B cell (primary cell): ENCODE measurements around the gene SEC31B. TPM values are rescaled to one million over a fixed set of nuclear protein-coding genes. Genes with fewer than 3 reads are reported as not detected.

Experiments
- ATAC-seq: fragments of 200-7000 bp; cut with Tn5 transposase; one replicate; pipeline ENCODE4 v1.10.0; 2021; ENCODE audit warnings: low read depth, mild to moderate bottlenecking, moderate number of reproducible peaks, moderate library complexity
- CTCF ChIA-PET: fragments of 350-600 bp; sonication (Branson Sonifier 250); formaldehyde crosslinking; loops from one replicate; lab custom pipeline; 2021; ENCODE audit warnings: antibody characterized with exemption, inconsistent platforms; lab: Charles Lee
- POLR2A ChIA-PET: fragments of 350-600 bp; sonication (Branson Sonifier 250); formaldehyde crosslinking; loops from one replicate; lab custom pipeline; 2021; ENCODE audit warnings: antibody characterized with exemption; lab: Charles Lee
- DNase-seq: peaks from one replicate; pipeline ENCODE4 v3.0.0; 2013
- H2AFZ ChIP-seq: 2 replicates; pipeline ENCODE4 v1.6.1; 2012; ENCODE audit warnings: mild to moderate bottlenecking, low read depth, low read length; ENCODE audit not compliant: insufficient read depth, poor library complexity, severe bottlenecking
- H3K27ac ChIP-seq, 2 donors: 1 replicate in 1 of 2; 2 replicates in 1 of 2; pipeline ENCODE4 v1.5.1; 2012 to 2013; ENCODE audit warnings: low read length in 2 of 2, mild to moderate bottlenecking in 2 of 2, moderate library complexity in 1 of 2
- H3K27me3 ChIP-seq, 4 experiments: fragments of 200-600 bp in 1 of 4; sonication (generic) in 1 of 4; replicated peaks in 1 of 4; 1 replicate in 2 of 4; 2 replicates in 2 of 4; pipeline versions ENCODE4 v1.6.1 to v1.7.0; 2013 to 2016; ENCODE audit warnings: low read length in 3 of 4, mild to moderate bottlenecking in 2 of 4, mixed read lengths in 1 of 4, moderate library complexity in 1 of 4; ENCODE audit not compliant: insufficient read depth in 4 of 4, control insufficient read depth in 3 of 4; ENCODE audit errors: control extremely low read depth in 1 of 4
- H3K36me3 ChIP-seq, 2 experiments: replicated peaks in 1 of 2; 1 replicate in 1 of 2; 2 replicates in 1 of 2; pipeline versions ENCODE4 v1.6.1 to v1.7.1; 2013; ENCODE audit warnings: low read length in 1 of 2; ENCODE audit not compliant: insufficient read depth in 2 of 2, control insufficient read depth in 1 of 2; ENCODE audit errors: control extremely low read depth in 1 of 2, extremely low read depth in 1 of 2
- H3K4me1 ChIP-seq, 2 donors: fragments of 200-600 bp in 1 of 2; sonication (generic) in 1 of 2; 1 replicate in 1 of 2; 2 replicates in 1 of 2; pipeline versions ENCODE4 v1.5.1 to v1.6.1; 2013 to 2017; ENCODE audit warnings: low read length in 2 of 2; ENCODE audit not compliant: control insufficient read depth in 2 of 2, insufficient read depth in 2 of 2
- H3K4me2 ChIP-seq: replicated peaks from 2 replicates; pipeline ENCODE3; 2012; ENCODE audit warnings: mild to moderate bottlenecking, low read depth, low read length; ENCODE audit not compliant: poor library complexity, severe bottlenecking
- H3K4me3 ChIP-seq, 5 experiments: fragments of 200-600 bp in 1 of 5; sonication (generic) in 1 of 5; 1 replicate in 3 of 5; 2 replicates in 2 of 5; pipeline versions ENCODE4 v1.5.1 to v1.7.0; 2011 to 2016; ENCODE audit warnings: low read length in 4 of 5, mild to moderate bottlenecking in 4 of 5, low read depth in 2 of 5, control low read depth in 1 of 5, moderate library complexity in 1 of 5; ENCODE audit not compliant: insufficient read depth in 1 of 5; ENCODE audit errors: control extremely low read depth in 1 of 5, extremely low read depth in 1 of 5
- H3K79me2 ChIP-seq: fragments of 200-600 bp; sonication (generic); one replicate; pipeline ENCODE4 v1.6.0; 2016; ENCODE audit warnings: low read length; ENCODE audit not compliant: control insufficient read depth, insufficient read depth
- H3K9ac ChIP-seq: fragments of 200-600 bp; sonication (generic); 2 replicates; pipeline ENCODE4 v1.6.1; 2017; ENCODE audit warnings: mild to moderate bottlenecking, low read length, moderate library complexity
- H3K9me3 ChIP-seq, 3 donors: one replicate each; pipeline versions ENCODE4 v1.6.1 to v1.7.1; 2013; ENCODE audit warnings: low read length in 2 of 3; ENCODE audit not compliant: control insufficient read depth in 2 of 3, insufficient read depth in 1 of 3; ENCODE audit errors: control extremely low read depth in 1 of 3
- H4K20me1 ChIP-seq: 2 replicates; pipeline ENCODE4 v1.6.0; 2012; ENCODE audit warnings: mild to moderate bottlenecking, low read length; ENCODE audit not compliant: insufficient read depth, control insufficient read depth, poor library complexity, severe bottlenecking
- H3K27ac Mint-ChIP-seq: one replicate; pipeline ENCODE4 v1.8.0; 2021; ENCODE audit warnings: mixed read lengths
- H3K27me3 Mint-ChIP-seq: one replicate; pipeline ENCODE4 v1.8.0; 2021; ENCODE audit warnings: mixed read lengths
- H3K4me1 Mint-ChIP-seq: one replicate; pipeline ENCODE4 v1.8.0; 2021; ENCODE audit warnings: mixed read lengths
- H3K4me3 Mint-ChIP-seq: one replicate; pipeline ENCODE4 v1.8.0; 2021; ENCODE audit warnings: mixed read lengths
- H3K9me3 Mint-ChIP-seq: one replicate; pipeline ENCODE4 v1.8.0; 2022; ENCODE audit warnings: mixed read lengths; ENCODE audit not compliant: insufficient read depth
- CTCF ChIP-seq: fragments of 200-600 bp; IDR thresholded peaks from one replicate; pipeline ENCODE4 v1.8.0; 2022; ENCODE audit warnings: antibody characterized with exemption, mild to moderate bottlenecking
- EZH2 ChIP-seq: IDR thresholded peaks from 2 replicates; pipeline ENCODE4 v1.6.1; 2012; ENCODE audit warnings: borderline replicate concordance, low read depth, mild to moderate bottlenecking, moderate library complexity, low read length; ENCODE audit not compliant: insufficient read depth, poor library complexity, severe bottlenecking
- WGBS: methylation state at CpG from one replicate; pipeline ENCODE4 v1.1.5; 2013; ENCODE audit warnings: missing lambda C conversion rate; ENCODE audit not compliant: insufficient coverage; 5-methylcytosine and 5-hydroxymethylcytosine counted together
- intact Hi-C: fragments of 100-400 bp; cut with micrococcal nuclease; formaldehyde crosslinking; loops from one replicate; pipeline ENCODE4 v1.10.0; 2022
- polyA plus RNA-seq: library from polyadenylated mRNA; depleted of rRNA; stranded (reverse); fragments of >200 nt; gene quantifications from 2 replicates; pipeline ENCODE4 v1.2.3, GENCODE V29; 2012
- total RNA-seq, 2 donors: library from RNA; stranded (reverse); fragments of 120-200 nt in 1 of 2; gene quantifications; 1 replicate in 1 of 2; 2 replicates in 1 of 2; pipeline versions ENCODE4 v1.2.3 to v1.2.4, GENCODE V29; 2013 to 2022

SEC31B gene
- total and polyA plus RNA-seq, 2 donors (not counting 1 experiment from before 2014, with no cell fraction given): 36.3 to 45.7 TPM

- H3K4me1 Mint-ChIP-seq: no peaks in the 10 kb centered on the region
- intact Hi-C loops: no loop called here
These were observed 12.9 kb downstream of the SEC31B start for GRCh38 chr10:100506596-100507356.

More at GRCh38 chr10:100506596-100507356, 12.9 kb downstream of the SEC31B start:
- Histone ChIP-seq H3K27me3 (no peaks in the 10 kb centered on the region), H3K79me2 (no peaks in the 10 kb centered on the region), H4K20me1 (no peaks in the 10 kb centered on the region), H3K4me2 (no peak overlapping the region), H3K9ac (no peak overlapping the region), H3K36me3 (peaks cover 0 to 8% of the 10 kb centered on the region in 2 experiments), H3K4me3 (no peak overlapping the region), H2AFZ (no peak overlapping the region), H3K4me1 (no peaks in the 10 kb centered on the region), H3K27ac (no peak overlapping the region), H3K9me3 (no peaks in the 10 kb centered on the region)
- ATAC-seq (no peak), DNase-seq (no peak)
- CTCF ChIA-PET: interaction anchor here (1.9 kb wide), 1 partner anchor 12 kb away, joined by 8 read pairs; the partner anchor contains the start of gene SEC31B
- Mint-ChIP-seq H3K9me3 (no peaks in the 10 kb centered on the region), H3K27ac (no peak overlapping the region), H3K27me3 (no peaks in the 10 kb centered on the region), H3K4me3 (no peak overlapping the region)
- 96% methylated on average over 4 of the region's 5 CpGs for WGBS
- POLR2A ChIA-PET: no interaction called here
- no peak for TF ChIP-seq EZH2
- no peak for TF ChIP-seq CTCF
